K562 (cell line): Measurements from ENCODE around the gene IQCK. TPM values are rescaled to one million over a fixed set of nuclear protein-coding genes. Genes with fewer than 3 reads are reported as not detected.

Experiments
- BCLAF1 ChIP-seq, 2 experiments: fragments of 450-650 bp in 1 of 2; IDR thresholded peaks; 2 replicates each; pipeline ENCODE4 v1.6.1; 2011 to 2017; ENCODE audit warnings: low read depth in 2 of 2, antibody characterized with exemption in 1 of 2, borderline replicate concordance in 1 of 2, low read length in 1 of 2, mild to moderate bottlenecking in 1 of 2, mixed read lengths in 1 of 2; ENCODE audit not compliant: control insufficient read depth in 1 of 2
- ZNF318 ChIP-seq, 2 experiments: fragments of 450-650 bp; IDR thresholded peaks; 2 replicates each; pipeline ENCODE4 v1.6.1; 2016; ENCODE audit warnings: mild to moderate bottlenecking in 2 of 2, borderline replicate concordance in 1 of 2, low read depth in 1 of 2, moderate library complexity in 1 of 2
- polyA plus RNA-seq, 8 experiments: library from polyadenylated mRNA; depleted of rRNA in 4 of 8; stranded (reverse) in 5 of 8; unstranded in 3 of 8; fragments of >200 nt; fragmentation: Nextera tagmentation in 2 of 8; fragmentation: Illumina TruSeq in 1 of 8; extraction: Ambion mirVana in 2 of 8; extraction: Trizol in 1 of 8; gene quantifications; 2 replicates each; pipeline versions ENCODE4 v1.2.1 to v1.2.3, GENCODE V29; 2011 to 2014; ENCODE audit warnings: inconsistent platforms in 1 of 8, missing spikeins in 1 of 8
- total RNA-seq, 7 experiments: library from RNA; depleted of rRNA in 6 of 7; stranded (reverse); fragments of >200 nt in 6 of 7; fragmentation: Illumina TruSeq in 2 of 7; extraction: Trizol in 2 of 7; gene quantifications; 2 replicates each; pipeline versions ENCODE4 v1.2.1 to v1.2.3, GENCODE V29; 2011 to 2021; ENCODE audit warnings: low replicate concordance in 1 of 7

The IQCK gene
- total and polyA plus RNA-seq, 9 of the 15 experiments (the other 6 are each of a cell fraction or from before 2014, with no cell fraction given): 5.2 to 12.2 (median 7.3) TPM

- TF ChIP-seq ZNF318 (IDR thresholded peaks at IDR 0.05; ENCODE audit: borderline replicate concordance in 1 of 2, low read depth in 1 of 2): no peak
- TF ChIP-seq BCLAF1 (IDR thresholded peaks at IDR 0.05; ENCODE audit: borderline replicate concordance in 1 of 2, control insufficient read depth in 1 of 2, low read depth in 2 of 2, low read length in 1 of 2): no peak
Measured at GRCh38 chr16:19717741-19718623, at the start of gene IQCK, which contains the start of gene KNOP1 (continued).
